ENCODE data around the gene HOXB3.

Gene HOXB3

GRCh38 chr17:48608494-48608834 lies 18.4 kb upstream of the HOXB3 start:
- no peak overlapping the region for H3K27ac ChIP-seq
- TF ChIP-seq CTCF (conservative IDR thresholded peaks at IDR 0.05) (no peak), ZFX (IDR thresholded peaks at IDR 0.05) (no peak)

GRCh38 chr17:48606892-48607614 lies 17.0 kb upstream of the HOXB3 start:
- TF ChIP-seq ZFX (IDR thresholded peaks at IDR 0.05) (no peak), CTCF (conservative IDR thresholded peaks at IDR 0.05) (no peak)
- no peak overlapping the region for H3K27ac ChIP-seq

GRCh38 chr17:48605991-48606891 lies 16.2 kb upstream of the HOXB3 start:
- no peak for TF ChIP-seq ZFX (IDR thresholded peaks at IDR 0.05)
- TF ChIP-seq CTCF (conservative IDR thresholded peaks at IDR 0.05): no peak
- H3K27ac ChIP-seq: no peak overlapping the region

GRCh38 chr17:48605409-48605919 lies 15.4 kb upstream of the HOXB3 start:
- no peak for TF ChIP-seq CTCF (conservative IDR thresholded peaks at IDR 0.05)
- no peak for TF ChIP-seq ZFX (IDR thresholded peaks at IDR 0.05)

GRCh38 chr17:48604770-48605329 lies 14.8 kb upstream of the HOXB3 start, which contains the start of gene HOXB6:
HOXB6 (minus strand) TSS chr17:48604986; CDS start chr17:48598150, 6,836 bp downstream.
- no peak for TF ChIP-seq CTCF (conservative IDR thresholded peaks at IDR 0.05)
- TF ChIP-seq ZFX (IDR thresholded peaks at IDR 0.05): no peak
- H3K27ac ChIP-seq: peak within 1 kb of the TSS; percentile 30

More at GRCh38 chr17:48605409-48605919, 15.4 kb upstream of the HOXB3 start:
- peak overlapping the region; percentile 30 for H3K27ac ChIP-seq

GRCh38 chr17:48603959-48604769 lies 14.1 kb upstream of the HOXB3 start:
- TF ChIP-seq CTCF (conservative IDR thresholded peaks at IDR 0.05): no peak
- H3K27ac ChIP-seq: peak overlapping the region; percentile 30
